GM21447 (cell line): Measurements from ENCODE around the gene RGS7.
A peak's percentile ranks its signal among the peaks of the same experiment; 100 is the strongest.

Experiments
- ATAC-seq: cut with Tn5 transposase; IDR thresholded peaks from one replicate; pipeline ENCODE4 v1.9.1; 2021; ENCODE audit not compliant: unreplicated experiment

The RGS7 gene

DNA sequence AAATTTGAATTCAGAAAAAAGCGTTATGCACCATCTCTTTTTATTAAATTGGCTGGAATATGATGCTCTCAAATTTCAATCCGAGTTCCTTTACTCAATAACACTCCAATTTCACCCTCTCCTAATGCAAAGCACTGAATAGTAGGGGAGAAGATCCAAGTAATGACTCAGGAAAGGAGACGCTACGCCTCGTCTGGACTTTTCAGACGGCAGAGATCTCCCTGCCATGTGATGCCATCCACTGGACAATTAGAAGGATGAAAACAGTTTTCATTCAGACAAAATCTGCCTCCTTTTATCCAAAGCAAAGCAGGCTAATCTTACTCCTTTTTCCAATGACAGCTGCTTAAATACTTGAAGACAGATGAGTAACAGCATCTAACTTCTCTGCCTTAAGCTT, 502.6 kb downstream of the RGS7 start:
- ATAC-seq, result no peak

DNA sequence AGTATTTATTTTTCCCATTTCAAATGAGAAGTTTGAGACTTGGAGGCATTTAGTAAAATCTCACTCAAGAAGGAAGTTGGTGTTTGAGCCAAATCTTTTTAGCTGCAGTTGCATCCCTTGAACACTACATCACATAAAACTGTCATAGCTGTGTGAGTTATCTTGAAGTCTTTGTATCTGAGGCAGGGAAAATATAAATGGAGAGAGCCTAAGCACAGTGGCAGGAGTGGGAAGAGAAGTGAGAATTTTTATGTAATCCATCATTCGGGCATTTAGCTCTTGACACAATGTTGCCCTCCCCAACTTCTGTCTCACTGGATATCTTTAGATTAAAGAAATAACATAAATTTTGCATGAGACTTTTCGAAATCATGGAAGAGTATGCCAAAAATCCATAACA, 509.7 kb downstream of the RGS7 start:
- ATAC-seq, result no peak

GRCh38 chr1:240844486-240844885, 512.5 kb downstream of the RGS7 start:
- no peak for ATAC-seq

GRCh38 chr1:240843798-240844197, 513.2 kb downstream of the RGS7 start:
- ATAC-seq, result no peak

DNA sequence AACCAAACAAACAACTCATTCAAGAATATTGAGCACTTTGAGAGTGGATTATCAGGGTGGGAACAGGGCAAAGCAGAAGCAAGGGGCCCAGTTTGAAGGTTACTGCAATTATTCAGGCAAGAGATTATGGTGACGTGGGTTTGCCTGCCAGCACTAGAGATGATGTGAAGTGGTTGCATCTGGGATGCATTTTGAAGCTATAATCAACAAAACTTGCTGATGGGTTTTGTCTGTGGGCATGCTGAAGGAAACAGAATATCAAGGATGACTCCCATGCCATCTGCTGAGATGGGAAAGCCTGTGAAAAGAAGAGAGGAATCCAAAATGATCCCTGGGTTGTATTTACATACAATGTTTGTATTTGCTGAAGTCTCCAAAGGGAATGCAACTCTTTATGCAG, 520.7 kb downstream of the RGS7 start:
- no peak for ATAC-seq

GRCh38 chr1:240835291-240835690, 521.7 kb downstream of the RGS7 start:
- no peak for ATAC-seq

DNA sequence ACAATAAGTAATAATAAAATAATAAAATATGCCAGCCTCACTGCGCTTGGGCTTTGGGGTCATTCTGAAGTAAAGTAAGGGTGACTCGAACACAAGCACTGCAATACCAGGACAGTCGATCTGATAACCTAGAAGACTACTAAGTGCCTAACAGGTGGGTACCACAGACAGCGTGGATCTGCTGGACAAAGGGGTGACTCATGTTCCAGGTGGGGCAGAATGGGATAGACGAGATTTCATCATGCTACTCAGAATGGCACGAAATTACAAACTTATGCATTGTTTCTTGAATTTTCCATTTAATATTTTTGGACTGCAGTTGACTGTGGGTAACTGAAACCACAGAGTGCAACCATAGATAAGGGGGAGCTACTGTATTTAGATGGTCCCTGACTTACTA, 523.9 kb downstream of the RGS7 start:
- ATAC-seq, result no peak

- no peak for ATAC-seq
These were observed 525.1 kb downstream of the RGS7 start for GRCh38 chr1:240831922-240832321.

GRCh38 chr1:240831191-240831631, 525.8 kb downstream of the RGS7 start:
- ATAC-seq, result no peak

DNA sequence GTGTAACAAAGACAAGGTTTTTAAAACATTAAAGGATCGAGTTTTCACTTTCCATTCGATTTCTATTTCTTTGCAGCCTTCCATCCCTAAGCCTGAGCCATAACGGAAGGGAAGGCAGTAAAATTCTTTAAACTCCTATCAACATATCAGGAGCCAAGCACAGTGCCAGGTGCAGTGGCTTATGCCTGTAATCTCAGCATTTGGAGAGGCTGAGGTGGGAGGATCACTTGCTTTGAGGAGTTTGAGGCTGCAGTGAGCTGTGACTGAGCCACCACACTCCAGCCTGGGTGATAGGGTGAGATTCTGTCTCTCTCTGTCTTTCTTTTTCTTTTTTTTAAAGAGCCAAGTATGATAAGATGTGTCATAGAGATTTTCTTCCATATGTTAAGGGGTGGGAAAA, 527.5 kb downstream of the RGS7 start:
- no peak for ATAC-seq

- ATAC-seq, result no peak
These were observed 529.2 kb downstream of the RGS7 start for GRCh38 chr1:240827786-240828185.

DNA sequence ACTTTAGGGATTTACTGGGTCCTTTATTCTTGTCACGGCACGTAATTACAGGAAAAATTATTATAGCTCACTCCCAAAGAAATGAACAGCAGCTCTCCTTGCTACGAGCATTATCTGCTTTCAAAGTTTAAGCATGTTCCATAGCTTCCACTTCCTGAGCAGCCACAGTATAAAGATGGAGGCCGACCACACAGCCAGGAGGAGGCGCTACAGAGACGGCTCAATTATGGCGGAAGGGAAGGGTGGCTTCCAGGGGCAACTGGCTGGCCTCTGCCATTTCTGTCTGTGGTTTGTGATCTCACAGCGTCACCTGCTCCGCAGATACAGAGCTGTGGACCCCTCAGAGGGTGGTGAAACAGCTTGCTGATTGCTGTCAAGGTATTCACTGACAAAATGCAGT, 532.8 kb downstream of the RGS7 start:
- ATAC-seq, result no peak

DNA sequence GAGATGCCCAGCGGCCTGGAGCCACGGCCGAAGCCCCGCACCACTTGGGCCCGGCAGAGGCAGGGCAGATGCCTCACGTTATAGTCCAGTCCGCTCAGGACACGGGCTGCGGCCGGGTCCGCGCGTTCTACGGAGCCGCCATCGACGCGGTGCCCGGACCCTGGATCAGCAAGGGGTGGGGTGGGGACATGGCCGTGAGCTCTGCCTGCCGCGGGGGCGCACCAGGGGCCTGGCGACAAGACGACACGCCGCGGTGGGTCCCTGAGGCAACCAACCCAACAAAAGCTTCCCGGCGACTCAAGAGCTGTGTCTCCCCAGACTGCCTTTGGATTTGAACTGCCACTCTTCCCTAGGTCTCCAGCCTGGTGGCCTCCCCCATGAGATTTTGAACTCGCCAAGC, 533.6 kb downstream of the RGS7 start:
- no peak for ATAC-seq

GRCh38 chr1:240821925-240822324, 535.1 kb downstream of the RGS7 start:
- ATAC-seq, result no peak

GRCh38 chr1:240820816-240821215, 536.2 kb downstream of the RGS7 start:
- peak; percentile 50 for ATAC-seq

DNA sequence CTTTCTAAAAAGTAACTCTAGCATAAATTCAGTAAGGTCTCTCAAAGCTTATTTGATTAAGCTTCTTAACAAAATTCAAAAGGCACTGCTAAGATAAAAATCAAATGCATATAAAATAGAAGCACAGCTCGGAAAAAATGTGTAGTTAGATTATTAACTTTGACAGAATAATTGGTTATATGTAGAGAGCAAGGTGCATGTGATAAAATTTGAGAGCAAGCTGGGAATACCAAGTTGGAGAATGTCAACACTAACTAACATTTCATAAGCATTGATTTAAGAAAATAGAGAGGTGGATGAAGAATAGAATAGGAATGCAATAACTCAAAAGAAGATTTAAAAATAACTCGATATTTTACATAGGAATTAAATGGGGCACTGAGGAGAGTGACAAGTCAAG, 540.5 kb downstream of the RGS7 start:
- ATAC-seq, result no peak

DNA sequence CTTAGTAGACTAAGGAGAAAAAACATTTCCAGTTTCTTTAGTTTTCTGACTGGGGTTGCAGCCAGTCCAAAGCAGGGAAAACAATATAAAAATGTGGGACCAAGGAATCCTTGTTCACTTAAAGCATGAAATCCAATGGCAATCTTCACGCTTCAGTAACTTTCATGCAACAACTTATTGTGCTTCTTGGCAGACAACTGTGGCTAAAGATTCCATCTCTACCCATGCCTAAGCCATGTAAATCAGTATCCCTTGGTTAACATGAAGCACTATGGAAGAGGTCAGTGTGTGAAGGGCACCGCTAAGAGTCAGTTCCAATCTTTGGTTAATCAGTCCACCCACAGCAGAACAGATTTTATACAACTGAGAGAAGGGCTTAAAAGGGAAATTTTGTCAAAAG, 543.3 kb downstream of the RGS7 start:
- ATAC-seq, result no peak

DNA sequence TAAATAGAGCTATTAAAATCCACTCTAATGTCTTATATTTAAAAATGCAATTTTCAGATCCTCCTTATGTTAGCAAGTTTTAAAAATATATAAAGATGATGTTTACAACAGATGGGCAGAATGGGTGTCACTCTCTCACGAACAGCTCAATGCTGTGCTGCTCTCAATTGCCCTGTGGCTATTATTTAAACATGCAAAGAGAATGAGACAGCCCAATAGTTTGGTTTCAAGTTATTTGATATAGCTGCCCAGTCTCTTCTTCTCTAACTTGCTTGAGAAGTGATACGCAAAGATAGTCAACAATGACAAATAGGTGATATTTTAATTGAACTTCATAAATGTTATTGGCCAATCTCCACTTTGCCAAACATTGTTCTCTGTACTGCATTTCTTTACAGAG, 545.7 kb downstream of the RGS7 start:
- no peak for ATAC-seq

DNA sequence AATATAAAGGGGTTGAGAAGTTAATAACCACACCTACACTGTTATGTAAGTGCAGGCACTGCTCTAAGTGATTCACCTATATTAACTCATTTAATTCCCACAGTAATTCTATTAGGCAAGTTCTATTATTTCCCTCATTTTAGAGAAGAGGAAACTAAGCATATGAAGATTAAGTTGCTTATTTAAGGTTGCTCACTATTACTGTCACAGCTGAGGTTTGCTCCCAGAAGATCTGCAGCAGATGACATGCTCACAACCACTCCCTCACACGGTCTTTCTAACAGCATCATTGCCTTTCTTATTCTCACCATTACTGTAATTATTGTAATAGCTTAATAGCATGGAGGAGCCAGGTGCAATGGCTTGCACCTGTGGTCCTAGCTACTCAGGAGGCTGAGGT, 548.6 kb downstream of the RGS7 start:
- no peak for ATAC-seq

- no peak for ATAC-seq
These were observed 550.7 kb downstream of the RGS7 start for GRCh38 chr1:240806200-240806745.

- ATAC-seq, result no peak
These were observed 552.5 kb downstream of the RGS7 start for GRCh38 chr1:240804475-240804874.

DNA sequence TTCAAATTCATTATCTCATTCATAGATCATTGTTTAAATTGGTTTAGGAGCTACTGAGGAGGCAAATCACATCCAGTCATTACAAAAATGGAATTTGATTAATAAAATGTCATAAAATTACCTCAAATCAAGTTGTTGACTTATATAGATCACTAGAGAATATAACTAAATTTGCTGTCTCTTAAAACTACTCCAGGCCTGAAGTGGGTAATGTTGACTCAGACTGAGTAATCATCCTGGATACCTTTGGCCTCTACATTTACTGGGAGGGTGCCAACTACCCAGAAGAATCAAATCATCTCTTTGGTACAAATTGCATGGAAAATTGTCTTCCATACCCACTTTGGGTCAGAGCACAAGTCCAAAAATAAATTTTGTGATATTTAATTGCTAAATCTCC, 553.9 kb downstream of the RGS7 start:
- no peak for ATAC-seq

GRCh38 chr1:240802271-240802670, 554.7 kb downstream of the RGS7 start:
- no peak for ATAC-seq

DNA sequence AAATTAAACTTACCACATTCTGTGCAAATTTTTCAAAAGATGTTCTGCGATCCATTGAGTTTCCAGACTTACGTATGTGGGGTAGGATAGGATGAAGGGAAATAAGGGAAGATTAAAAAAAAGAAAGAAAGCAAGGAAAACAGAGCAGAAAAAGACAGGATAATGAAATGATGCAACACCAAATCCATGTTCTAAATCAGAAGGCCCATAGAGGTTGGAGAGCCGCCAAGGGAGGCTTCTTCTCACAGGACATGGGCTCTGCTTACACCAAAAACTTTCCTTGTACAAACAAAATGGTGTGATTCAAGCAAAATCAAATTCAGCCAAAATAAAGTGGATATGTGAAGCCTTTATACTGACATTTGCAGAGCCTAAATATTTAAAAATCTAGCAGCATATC, 555.6 kb downstream of the RGS7 start:
- no peak for ATAC-seq
